ENCODE data around the gene USP47. TPM values are rescaled to one million over a fixed set of nuclear protein-coding genes. Genes with fewer than 3 reads are reported as not detected.

The USP47 gene
- total RNA-seq, 1 donor, result 169 TPM

DNA sequence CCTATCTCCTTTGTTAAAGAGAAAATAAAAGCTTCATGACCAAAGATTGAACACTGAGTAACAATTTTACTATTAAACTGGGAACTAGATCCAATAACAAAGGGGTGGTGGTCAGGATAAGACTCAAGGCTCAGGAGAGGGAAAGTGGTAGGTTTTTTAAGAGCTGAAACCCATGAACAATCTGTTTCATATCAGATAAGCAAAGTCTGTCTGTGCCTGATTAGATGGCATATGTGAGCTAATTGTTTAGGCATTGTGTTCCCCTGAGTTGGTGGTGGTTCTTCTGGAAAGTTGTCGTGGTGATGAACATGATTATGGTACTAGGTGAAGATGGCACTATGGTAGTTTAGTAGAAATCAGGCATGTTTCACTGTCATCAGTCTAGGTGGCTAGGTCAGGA, 24.4 kb downstream of the USP47 start:
- Histone ChIP-seq H3K4me1 (ENCODE audit: insufficient read depth, low read length) (peaks cover 11% of the 10 kb centered on the region), H3K4me3 (ENCODE audit: low read length) (no peak overlapping the region), H3K9me3 (ENCODE audit: low read depth, low read length) (no peaks in the 10 kb centered on the region), H3K27me3 (ENCODE audit: insufficient read depth, low read length) (no peaks in the 10 kb centered on the region)

DNA sequence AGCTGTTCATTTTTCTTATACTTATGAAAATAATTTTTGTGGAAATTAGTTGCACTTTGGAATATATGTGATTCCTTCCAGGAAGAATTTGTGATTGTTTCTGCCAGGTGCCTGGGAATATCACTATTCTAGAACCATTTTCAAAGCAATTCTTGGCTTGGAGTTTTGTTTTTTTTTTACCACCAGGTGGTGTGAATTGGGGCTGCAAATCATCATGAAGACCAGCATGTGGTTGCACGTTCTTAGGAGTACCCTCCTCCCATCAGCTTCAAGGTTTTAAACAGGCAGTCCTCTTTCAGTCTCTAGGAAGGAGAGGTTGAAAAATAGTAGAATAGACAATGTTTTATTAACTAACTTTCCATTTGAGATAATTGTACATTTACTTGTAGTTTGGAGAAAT, 25.9 kb downstream of the USP47 start:
- H3K4me1 ChIP-seq (ENCODE audit: insufficient read depth, low read length), result peaks cover 23% of the 10 kb centered on the region
- no peak overlapping the region for H3K4me3 ChIP-seq (ENCODE audit: low read length)
- no peaks in the 10 kb centered on the region for H3K9me3 ChIP-seq (ENCODE audit: low read depth, low read length)
- H3K27me3 ChIP-seq (ENCODE audit: insufficient read depth, low read length), result no peaks in the 10 kb centered on the region

- H3K27me3 ChIP-seq (ENCODE audit: insufficient read depth, low read length), result no peaks in the 10 kb centered on the region
- H3K4me1 ChIP-seq (ENCODE audit: insufficient read depth, low read length), result peaks cover 23% of the 10 kb centered on the region
- H3K9me3 ChIP-seq (ENCODE audit: low read depth, low read length), result no peaks in the 10 kb centered on the region
- no peak overlapping the region for H3K4me3 ChIP-seq (ENCODE audit: low read length)
Observed at GRCh38 chr11:11871991-11872401, 30.2 kb downstream of the USP47 start.

- Histone ChIP-seq H3K27me3 (ENCODE audit: insufficient read depth, low read length) (no peaks in the 10 kb centered on the region), H3K9me3 (ENCODE audit: low read depth, low read length) (no peaks in the 10 kb centered on the region), H3K4me3 (ENCODE audit: low read length) (no peak overlapping the region), H3K4me1 (ENCODE audit: insufficient read depth, low read length) (peaks cover 11% of the 10 kb centered on the region)
Observed at GRCh38 chr11:11876458-11876857, 34.7 kb downstream of the USP47 start.

DNA sequence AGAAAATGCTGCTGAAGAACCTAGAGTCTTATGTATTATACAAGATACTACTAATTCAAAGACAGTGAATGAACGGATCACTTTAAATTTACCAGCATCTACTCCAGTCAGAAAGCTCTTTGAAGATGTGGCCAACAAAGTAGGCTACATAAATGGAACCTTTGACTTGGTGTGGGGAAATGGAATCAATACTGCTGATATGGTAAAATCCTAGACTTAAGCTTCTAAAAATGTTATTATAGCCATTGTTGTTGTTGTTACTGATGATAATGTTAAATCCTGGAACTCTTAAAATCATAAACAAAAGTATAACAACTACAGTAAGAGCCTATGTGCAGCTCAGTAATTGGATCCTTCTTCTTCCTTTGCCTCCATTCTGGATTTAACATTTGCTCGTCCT, 38.4 kb downstream of the USP47 start:
- H3K4me1 ChIP-seq (ENCODE audit: insufficient read depth, low read length), result no peaks in the 10 kb centered on the region
- no peaks in the 10 kb centered on the region for H3K9me3 ChIP-seq (ENCODE audit: low read depth, low read length)
- H3K27me3 ChIP-seq (ENCODE audit: insufficient read depth, low read length), result no peaks in the 10 kb centered on the region
- H3K4me3 ChIP-seq (ENCODE audit: low read length), result no peak overlapping the region

GRCh38 chr11:11882539-11882938, 40.8 kb downstream of the USP47 start:
- Histone ChIP-seq H3K4me3 (ENCODE audit: low read length) (no peak overlapping the region), H3K4me1 (ENCODE audit: insufficient read depth, low read length) (no peaks in the 10 kb centered on the region), H3K27me3 (ENCODE audit: insufficient read depth, low read length) (no peaks in the 10 kb centered on the region), H3K9me3 (ENCODE audit: low read depth, low read length) (no peaks in the 10 kb centered on the region)

- no peak overlapping the region for H3K4me3 ChIP-seq (ENCODE audit: low read length)
- H3K27me3 ChIP-seq (ENCODE audit: insufficient read depth, low read length), result no peaks in the 10 kb centered on the region
- no peaks in the 10 kb centered on the region for H3K4me1 ChIP-seq (ENCODE audit: insufficient read depth, low read length)
- no peaks in the 10 kb centered on the region for H3K9me3 ChIP-seq (ENCODE audit: low read depth, low read length)
Observed at GRCh38 chr11:11884351-11884750, 42.6 kb downstream of the USP47 start.

DNA sequence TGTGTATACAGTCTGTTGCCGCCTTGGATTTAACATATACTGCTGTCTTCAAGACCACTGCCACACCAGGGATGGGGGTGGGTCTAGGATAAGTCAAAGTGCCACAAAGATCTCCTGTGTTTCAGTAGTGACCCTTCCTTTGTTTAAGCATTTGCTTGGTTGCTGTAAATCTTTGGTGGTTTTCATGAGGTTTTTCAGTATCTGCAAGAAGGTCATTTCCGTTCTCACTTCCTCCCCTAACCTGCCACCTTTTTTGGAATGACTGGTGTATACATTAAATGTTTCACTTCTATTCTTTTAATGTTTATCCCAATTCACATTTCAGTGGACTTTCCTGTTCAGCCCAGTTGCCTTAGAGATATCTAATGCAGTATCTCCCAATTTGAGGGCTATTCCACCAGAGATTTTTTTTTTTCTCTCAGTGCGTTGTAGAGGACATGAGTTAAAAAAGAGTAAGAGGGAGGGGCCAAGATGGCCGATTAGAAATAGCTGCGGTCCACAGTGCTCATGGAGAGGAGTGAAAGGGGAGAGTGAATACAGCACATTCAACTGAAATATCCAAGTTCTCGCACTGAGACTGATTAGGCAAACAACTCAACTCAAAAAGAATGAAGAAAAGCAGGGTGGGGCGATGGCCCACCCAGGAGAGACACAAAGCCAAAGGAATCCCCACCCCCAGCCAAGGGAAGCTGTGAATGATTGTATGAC, 43.2 kb downstream of the USP47 start:
- no peak overlapping the region for H3K4me3 ChIP-seq (ENCODE audit: low read length)
- H3K4me1 ChIP-seq (ENCODE audit: insufficient read depth, low read length), result no peaks in the 10 kb centered on the region
- H3K9me3 ChIP-seq (ENCODE audit: low read depth, low read length), result no peaks in the 10 kb centered on the region
- no peaks in the 10 kb centered on the region for H3K27me3 ChIP-seq (ENCODE audit: insufficient read depth, low read length)

DNA sequence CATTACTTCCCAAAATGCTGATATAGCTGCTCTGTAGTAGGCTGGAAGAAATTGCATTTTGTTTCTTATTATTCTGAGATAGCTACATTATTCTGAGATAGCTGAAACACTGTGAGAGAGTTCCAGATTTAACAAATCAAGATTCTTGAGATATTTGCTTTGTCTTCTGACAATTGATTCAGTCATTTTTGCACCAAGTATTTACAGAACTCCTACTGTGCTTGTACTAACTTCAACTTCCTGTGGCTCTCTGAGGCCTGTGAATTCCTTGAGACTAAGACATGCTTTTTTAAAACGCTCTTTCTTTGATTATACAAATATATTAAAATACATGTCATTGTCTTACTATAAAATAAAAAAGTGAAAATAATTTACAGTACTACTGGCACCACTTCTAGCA, 52.7 kb downstream of the USP47 start:
- no peaks in the 10 kb centered on the region for H3K4me1 ChIP-seq (ENCODE audit: insufficient read depth, low read length)
- H3K27me3 ChIP-seq (ENCODE audit: insufficient read depth, low read length), result no peaks in the 10 kb centered on the region
- no peak overlapping the region for H3K4me3 ChIP-seq (ENCODE audit: low read length)
- H3K9me3 ChIP-seq (ENCODE audit: low read depth, low read length), result no peaks in the 10 kb centered on the region

GRCh38 chr11:11895672-11896071, 53.9 kb downstream of the USP47 start:
- H3K27me3 ChIP-seq (ENCODE audit: insufficient read depth, low read length), result no peaks in the 10 kb centered on the region
- H3K9me3 ChIP-seq (ENCODE audit: low read depth, low read length), result no peaks in the 10 kb centered on the region
- no peaks in the 10 kb centered on the region for H3K4me1 ChIP-seq (ENCODE audit: insufficient read depth, low read length)
- no peak overlapping the region for H3K4me3 ChIP-seq (ENCODE audit: low read length)

- no peaks in the 10 kb centered on the region for H3K9me3 ChIP-seq (ENCODE audit: low read depth, low read length)
- no peaks in the 10 kb centered on the region for H3K27me3 ChIP-seq (ENCODE audit: insufficient read depth, low read length)
- no peaks in the 10 kb centered on the region for H3K4me1 ChIP-seq (ENCODE audit: insufficient read depth, low read length)
- no peak overlapping the region for H3K4me3 ChIP-seq (ENCODE audit: low read length)
Observed at GRCh38 chr11:11898648-11899047, 56.9 kb downstream of the USP47 start.

- Histone ChIP-seq H3K4me3 (ENCODE audit: low read length) (no peak overlapping the region), H3K27me3 (ENCODE audit: insufficient read depth, low read length) (no peaks in the 10 kb centered on the region), H3K9me3 (ENCODE audit: low read depth, low read length) (no peaks in the 10 kb centered on the region), H3K4me1 (ENCODE audit: insufficient read depth, low read length) (no peaks in the 10 kb centered on the region)
Observed at GRCh38 chr11:11899401-11899800, 57.6 kb downstream of the USP47 start.

- Histone ChIP-seq H3K4me3 (ENCODE audit: low read length) (no peak overlapping the region), H3K27me3 (ENCODE audit: insufficient read depth, low read length) (no peaks in the 10 kb centered on the region), H3K9me3 (ENCODE audit: low read depth, low read length) (no peaks in the 10 kb centered on the region), H3K4me1 (ENCODE audit: insufficient read depth, low read length) (no peaks in the 10 kb centered on the region)
Observed at GRCh38 chr11:11901929-11902328, 60.2 kb downstream of the USP47 start.

- H3K27me3 ChIP-seq (ENCODE audit: insufficient read depth, low read length), result no peaks in the 10 kb centered on the region
- no peaks in the 10 kb centered on the region for H3K9me3 ChIP-seq (ENCODE audit: low read depth, low read length)
- no peak overlapping the region for H3K4me3 ChIP-seq (ENCODE audit: low read length)
- H3K4me1 ChIP-seq (ENCODE audit: insufficient read depth, low read length), result no peaks in the 10 kb centered on the region
Observed at GRCh38 chr11:11909727-11910126, 68.0 kb downstream of the USP47 start.

GRCh38 chr11:11910541-11910940, 68.8 kb downstream of the USP47 start:
- H3K27me3 ChIP-seq (ENCODE audit: insufficient read depth, low read length), result no peaks in the 10 kb centered on the region
- no peak overlapping the region for H3K4me3 ChIP-seq (ENCODE audit: low read length)
- no peaks in the 10 kb centered on the region for H3K9me3 ChIP-seq (ENCODE audit: low read depth, low read length)
- H3K4me1 ChIP-seq (ENCODE audit: insufficient read depth, low read length), result no peaks in the 10 kb centered on the region

- H3K4me3 ChIP-seq (ENCODE audit: low read length), result no peak overlapping the region
- no peaks in the 10 kb centered on the region for H3K9me3 ChIP-seq (ENCODE audit: low read depth, low read length)
- no peaks in the 10 kb centered on the region for H3K4me1 ChIP-seq (ENCODE audit: insufficient read depth, low read length)
- no peaks in the 10 kb centered on the region for H3K27me3 ChIP-seq (ENCODE audit: insufficient read depth, low read length)
Observed at GRCh38 chr11:11913395-11913794, 71.6 kb downstream of the USP47 start.
